K562 (cell line): ENCODE measurements around the gene MDN1. TPM values are rescaled to one million over a fixed set of nuclear protein-coding genes. Genes with fewer than 3 reads are reported as not detected.

ENCODE experiments used
- COPS2 ChIP-seq: fragments of 450-650 bp; conservative IDR thresholded peaks from 2 replicates; pipeline ENCODE4 v1.6.1; 2016; ENCODE audit warnings: mild to moderate bottlenecking, moderate library complexity
- FOXA1 ChIP-seq: fragments of 450-650 bp; IDR thresholded peaks from 2 replicates; pipeline ENCODE4 v1.6.1; 2016; ENCODE audit warnings: mild to moderate bottlenecking, borderline replicate concordance
- FOXM1 ChIP-seq, 2 experiments: fragments of 450-650 bp in 1 of 2; sonication (generic) in 1 of 2; formaldehyde crosslinking in 1 of 2; IDR thresholded peaks; 2 replicates each; pipeline versions ENCODE4 v1.6.1 to v1.9.0; 2017 to 2022; ENCODE audit warnings: low read depth in 2 of 2, mild to moderate bottlenecking in 2 of 2, missing genetic modification reagents in 1 of 2, moderate library complexity in 1 of 2
- HDAC1 ChIP-seq, 2 experiments: fragments of 450-650 bp; IDR thresholded peaks; 2 replicates each; pipeline ENCODE4 v1.6.1; 2016 to 2017; ENCODE audit warnings: inconsistent platforms in 1 of 2, mild to moderate bottlenecking in 1 of 2, moderate library complexity in 1 of 2
- THRB ChIP-seq: fragments of 450-650 bp; formaldehyde crosslinking; conservative IDR thresholded peaks from 2 replicates; pipeline ENCODE4 v1.4.0; 2022; ENCODE audit warnings: mild to moderate bottlenecking, missing genetic modification characterization
- polyA plus RNA-seq, 8 experiments: library from polyadenylated mRNA; depleted of rRNA in 4 of 8; stranded (reverse) in 5 of 8; unstranded in 3 of 8; fragments of >200 nt; fragmentation: Nextera tagmentation in 2 of 8; fragmentation: Illumina TruSeq in 1 of 8; extraction: Ambion mirVana in 2 of 8; extraction: Trizol in 1 of 8; gene quantifications; 2 replicates each; pipeline versions ENCODE4 v1.2.1 to v1.2.3, GENCODE V29; 2011 to 2014; ENCODE audit warnings: inconsistent platforms in 1 of 8, missing spikeins in 1 of 8
- total RNA-seq, 7 experiments: library from RNA; depleted of rRNA in 6 of 7; stranded (reverse); fragments of >200 nt in 6 of 7; fragmentation: Illumina TruSeq in 2 of 7; extraction: Trizol in 2 of 7; gene quantifications; 2 replicates each; pipeline versions ENCODE4 v1.2.1 to v1.2.3, GENCODE V29; 2011 to 2021; ENCODE audit warnings: low replicate concordance in 1 of 7
- TF ChIP-seq, protein P1 (sequence below), 2 experiments: fragments of 450-650 bp in 1 of 2; IDR thresholded peaks; 2 replicates each; pipeline ENCODE4 v1.6.1; 2011 to 2017; ENCODE audit warnings: low read depth in 2 of 2, antibody characterized with exemption in 1 of 2, borderline replicate concordance in 1 of 2, low read length in 1 of 2, mild to moderate bottlenecking in 1 of 2, mixed read lengths in 1 of 2; ENCODE audit not compliant: control insufficient read depth in 1 of 2

The MDN1 gene
- total and polyA plus RNA-seq, 9 of the 15 experiments (the other 6 are each of a cell fraction or from before 2014, with no cell fraction given): 25.6 to 93.6 (median 43.0) TPM

- TF ChIP-seq, protein P1, sequence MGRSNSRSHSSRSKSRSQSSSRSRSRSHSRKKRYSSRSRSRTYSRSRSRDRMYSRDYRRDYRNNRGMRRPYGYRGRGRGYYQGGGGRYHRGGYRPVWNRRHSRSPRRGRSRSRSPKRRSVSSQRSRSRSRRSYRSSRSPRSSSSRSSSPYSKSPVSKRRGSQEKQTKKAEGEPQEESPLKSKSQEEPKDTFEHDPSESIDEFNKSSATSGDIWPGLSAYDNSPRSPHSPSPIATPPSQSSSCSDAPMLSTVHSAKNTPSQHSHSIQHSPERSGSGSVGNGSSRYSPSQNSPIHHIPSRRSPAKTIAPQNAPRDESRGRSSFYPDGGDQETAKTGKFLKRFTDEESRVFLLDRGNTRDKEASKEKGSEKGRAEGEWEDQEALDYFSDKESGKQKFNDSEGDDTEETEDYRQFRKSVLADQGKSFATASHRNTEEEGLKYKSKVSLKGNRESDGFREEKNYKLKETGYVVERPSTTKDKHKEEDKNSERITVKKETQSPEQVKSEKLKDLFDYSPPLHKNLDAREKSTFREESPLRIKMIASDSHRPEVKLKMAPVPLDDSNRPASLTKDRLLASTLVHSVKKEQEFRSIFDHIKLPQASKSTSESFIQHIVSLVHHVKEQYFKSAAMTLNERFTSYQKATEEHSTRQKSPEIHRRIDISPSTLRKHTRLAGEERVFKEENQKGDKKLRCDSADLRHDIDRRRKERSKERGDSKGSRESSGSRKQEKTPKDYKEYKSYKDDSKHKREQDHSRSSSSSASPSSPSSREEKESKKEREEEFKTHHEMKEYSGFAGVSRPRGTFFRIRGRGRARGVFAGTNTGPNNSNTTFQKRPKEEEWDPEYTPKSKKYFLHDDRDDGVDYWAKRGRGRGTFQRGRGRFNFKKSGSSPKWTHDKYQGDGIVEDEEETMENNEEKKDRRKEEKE (IDR thresholded peaks at IDR 0.05; ENCODE audit: borderline replicate concordance in 1 of 2, control insufficient read depth in 1 of 2, low read depth in 2 of 2, low read length in 1 of 2): no peak
- no peak for TF ChIP-seq FOXM1 (IDR thresholded peaks at IDR 0.05; ENCODE audit: low read depth)
- no peak for TF ChIP-seq FOXM1 (CRISPR knock-in tag; IDR thresholded peaks at IDR 0.05; ENCODE audit: low read depth)
- no peak for TF ChIP-seq HDAC1 (IDR thresholded peaks at IDR 0.05)
- no peak for TF ChIP-seq THRB
- TF ChIP-seq FOXA1: no peak
- TF ChIP-seq COPS2: no peak
Measured at GRCh38 chr6:89792881-89793280, 26.7 kb downstream of the MDN1 start (continued).
